Neural crest cell (in vitro differentiated cells): Measurements from ENCODE around the gene PITPNB. TPM values are rescaled to one million over a fixed set of nuclear protein-coding genes. Genes with fewer than 3 reads are reported as not detected.
A peak's percentile ranks its signal among the peaks of the same experiment; 100 is the strongest.

ENCODE experiments used
- DNase-seq: peaks from one replicate; pipeline ENCODE4 v3.0.0; 2021; ENCODE audit warnings: low read depth, mixed read lengths, low spot score
- H3K27ac Mint-ChIP-seq: one replicate; pipeline ENCODE4 v1.8.0; 2021; ENCODE audit warnings: mild to moderate bottlenecking, mixed read lengths; ENCODE audit not compliant: unreplicated experiment
- H3K27me3 Mint-ChIP-seq: 2 replicates; pipeline ENCODE4 v1.8.0; 2021; ENCODE audit warnings: low read depth, mild to moderate bottlenecking, mixed read lengths
- H3K36me3 Mint-ChIP-seq: 2 replicates; pipeline ENCODE4 v1.8.0; 2021; ENCODE audit warnings: low read depth, mild to moderate bottlenecking, mixed read lengths
- H3K4me1 Mint-ChIP-seq: 2 replicates; pipeline ENCODE4 v1.8.0; 2021; ENCODE audit warnings: mixed read lengths
- H3K4me3 Mint-ChIP-seq: one replicate; pipeline ENCODE4 v1.8.0; 2021; ENCODE audit warnings: mild to moderate bottlenecking, mixed read lengths
- H3K9me3 Mint-ChIP-seq: 2 replicates; pipeline ENCODE4 v1.8.0; 2021; ENCODE audit warnings: mixed read lengths
- total RNA-seq: library from RNA; stranded (reverse); gene quantifications from 2 replicates; pipeline ENCODE4 v1.2.1, GENCODE V29; 2021
- TF ChIP-seq, protein P1 (sequence below): fragments of 200-600 bp; sonication (generic); conservative IDR thresholded peaks from 2 replicates; pipeline ENCODE4 v1.5.0; 2021; ENCODE audit warnings: antibody characterized with exemption, mild to moderate bottlenecking

PITPNB gene
- total RNA-seq, 1 donor from 2014 or later: 92.6 TPM

DNA sequence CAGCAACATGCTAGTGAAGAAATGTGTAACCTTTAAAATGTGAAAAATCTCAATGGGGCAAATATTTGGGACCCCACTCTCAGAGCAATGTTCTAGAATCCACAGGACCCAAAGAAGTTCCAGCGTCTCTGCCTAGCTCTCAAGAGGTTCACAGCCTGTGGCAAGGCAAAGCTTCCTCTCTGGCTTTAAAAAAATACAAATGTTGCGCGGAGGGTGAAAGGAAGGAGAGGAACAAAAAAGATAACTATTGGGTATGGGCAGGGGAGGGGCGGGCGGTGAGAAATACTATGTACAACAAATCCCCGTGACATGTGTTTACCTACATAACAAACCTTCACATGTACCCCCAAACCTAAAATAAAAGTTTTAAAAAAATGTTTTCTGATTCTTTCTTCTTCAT is 53.6 kb downstream of the PITPNB start:
- Mint-ChIP-seq H3K36me3 (no peaks in the 10 kb centered on the region), H3K9me3 (no peaks in the 10 kb centered on the region), H3K27me3 (no peaks in the 10 kb centered on the region), H3K27ac (no peak overlapping the region), H3K4me1 (peaks cover 18% of the 10 kb centered on the region), H3K4me3 (no peak overlapping the region)
- no peak for DNase-seq
- TF ChIP-seq, protein P1, sequence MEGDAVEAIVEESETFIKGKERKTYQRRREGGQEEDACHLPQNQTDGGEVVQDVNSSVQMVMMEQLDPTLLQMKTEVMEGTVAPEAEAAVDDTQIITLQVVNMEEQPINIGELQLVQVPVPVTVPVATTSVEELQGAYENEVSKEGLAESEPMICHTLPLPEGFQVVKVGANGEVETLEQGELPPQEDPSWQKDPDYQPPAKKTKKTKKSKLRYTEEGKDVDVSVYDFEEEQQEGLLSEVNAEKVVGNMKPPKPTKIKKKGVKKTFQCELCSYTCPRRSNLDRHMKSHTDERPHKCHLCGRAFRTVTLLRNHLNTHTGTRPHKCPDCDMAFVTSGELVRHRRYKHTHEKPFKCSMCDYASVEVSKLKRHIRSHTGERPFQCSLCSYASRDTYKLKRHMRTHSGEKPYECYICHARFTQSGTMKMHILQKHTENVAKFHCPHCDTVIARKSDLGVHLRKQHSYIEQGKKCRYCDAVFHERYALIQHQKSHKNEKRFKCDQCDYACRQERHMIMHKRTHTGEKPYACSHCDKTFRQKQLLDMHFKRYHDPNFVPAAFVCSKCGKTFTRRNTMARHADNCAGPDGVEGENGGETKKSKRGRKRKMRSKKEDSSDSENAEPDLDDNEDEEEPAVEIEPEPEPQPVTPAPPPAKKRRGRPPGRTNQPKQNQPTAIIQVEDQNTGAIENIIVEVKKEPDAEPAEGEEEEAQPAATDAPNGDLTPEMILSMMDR: no peak

DNA sequence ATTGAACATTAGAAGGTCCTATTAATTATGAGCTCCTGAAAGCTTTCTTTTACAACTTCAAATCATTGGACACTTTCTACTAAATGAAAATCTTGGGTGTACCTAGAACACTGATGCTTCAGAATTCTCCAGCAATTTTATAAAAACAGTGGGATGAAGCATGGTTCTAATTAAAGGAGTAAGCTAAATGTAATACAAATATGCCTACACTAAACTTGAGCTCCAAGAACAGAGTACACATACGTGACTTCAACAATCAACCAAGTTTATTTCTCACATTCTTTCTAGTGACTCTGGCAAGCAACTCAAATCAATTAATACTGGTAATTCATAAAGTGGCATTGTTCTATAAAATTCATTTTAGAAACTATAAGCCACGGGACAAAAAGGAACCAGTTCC is 55.5 kb downstream of the PITPNB start:
- TF ChIP-seq, protein P1: no peak
- Mint-ChIP-seq H3K27ac (no peak overlapping the region), H3K27me3 (no peaks in the 10 kb centered on the region), H3K36me3 (no peaks in the 10 kb centered on the region), H3K4me1 (peaks cover 18% of the 10 kb centered on the region), H3K4me3 (no peak overlapping the region), H3K9me3 (no peaks in the 10 kb centered on the region)
- no peak for DNase-seq

DNA sequence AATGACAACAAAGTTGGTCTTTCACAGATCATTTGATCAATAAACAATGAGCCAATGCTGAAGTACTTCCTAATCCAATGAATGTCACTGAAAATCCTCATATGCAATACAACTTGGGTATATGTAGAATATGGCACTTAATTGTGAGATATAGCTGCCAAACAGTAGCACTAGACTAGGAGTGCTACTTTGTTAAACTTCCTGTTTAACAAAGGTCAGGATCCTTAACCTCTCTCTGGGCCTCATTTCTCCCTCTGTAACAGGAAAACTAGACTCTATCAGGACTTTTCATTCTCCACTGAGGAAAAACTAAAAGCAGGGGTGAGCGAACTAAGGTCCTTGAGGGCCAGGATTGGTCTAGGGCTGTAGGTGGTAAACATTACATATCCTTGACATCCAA is 56.1 kb downstream of the PITPNB start:
- Mint-ChIP-seq H3K4me1 (peaks cover 18% of the 10 kb centered on the region), H3K27me3 (no peaks in the 10 kb centered on the region), H3K9me3 (no peaks in the 10 kb centered on the region), H3K4me3 (no peak overlapping the region), H3K27ac (no peak overlapping the region), H3K36me3 (no peaks in the 10 kb centered on the region)
- DNase-seq: no peak
- TF ChIP-seq, protein P1: no peak

DNA sequence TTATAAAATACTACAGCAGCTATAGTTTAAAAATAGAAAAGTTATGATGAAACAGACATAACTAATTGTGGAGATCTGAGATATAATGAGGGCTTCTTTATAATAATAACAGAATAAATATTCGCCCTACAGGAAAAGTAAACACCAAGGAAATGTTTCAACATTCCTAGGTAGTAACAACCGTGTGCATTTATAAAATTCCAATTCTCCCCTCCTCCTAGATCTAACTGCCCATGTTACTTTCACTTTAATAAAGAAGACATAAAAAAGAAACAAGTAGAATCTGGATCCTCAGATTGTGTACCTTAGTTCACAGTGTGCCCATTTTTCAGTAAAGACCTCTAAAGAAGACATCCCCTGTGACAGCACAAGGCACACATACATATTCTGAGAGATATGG is 59.7 kb downstream of the PITPNB start:
- Mint-ChIP-seq H3K4me3 (no peak overlapping the region), H3K27ac (no peak overlapping the region), H3K9me3 (no peaks in the 10 kb centered on the region), H3K4me1 (peaks cover 24% of the 10 kb centered on the region), H3K27me3 (no peaks in the 10 kb centered on the region), H3K36me3 (peaks cover 10% of the 10 kb centered on the region)
- TF ChIP-seq, protein P1: no peak
- DNase-seq: no peak

DNA sequence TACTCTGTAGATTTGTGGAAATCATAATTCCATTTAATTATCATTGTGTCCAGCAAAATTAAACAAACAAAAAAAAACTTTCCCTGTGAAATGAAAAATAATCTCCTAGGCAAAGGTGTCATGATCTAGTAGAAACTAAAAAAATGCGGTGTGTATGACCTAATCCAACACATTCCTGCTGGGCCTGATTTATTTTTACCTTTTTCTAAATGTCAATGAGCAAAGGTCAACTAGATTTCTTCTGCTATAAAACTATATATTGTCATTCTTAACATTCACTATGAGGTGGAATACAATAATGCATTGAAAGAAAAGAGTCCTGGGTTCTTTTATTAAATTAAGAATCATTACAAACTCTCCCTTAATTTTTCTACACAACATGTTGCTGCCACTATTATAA is 60.4 kb downstream of the PITPNB start:
- TF ChIP-seq, protein P1: no peak
- H3K4me1 Mint-ChIP-seq: peaks cover 26% of the 10 kb centered on the region
- no peaks in the 10 kb centered on the region for H3K27me3 Mint-ChIP-seq
- H3K27ac Mint-ChIP-seq: no peak overlapping the region
- H3K4me3 Mint-ChIP-seq: no peak overlapping the region
- H3K9me3 Mint-ChIP-seq: no peaks in the 10 kb centered on the region
- no peak for DNase-seq
- peaks cover 10% of the 10 kb centered on the region for H3K36me3 Mint-ChIP-seq

GRCh38 chr22:27857443-27857842 is 61.6 kb downstream of the PITPNB start:
- Mint-ChIP-seq H3K9me3 (no peaks in the 10 kb centered on the region), H3K27me3 (no peaks in the 10 kb centered on the region), H3K4me1 (peaks cover 23% of the 10 kb centered on the region), H3K27ac (peak overlapping the region; percentile 31), H3K4me3 (no peak overlapping the region), H3K36me3 (peaks cover 11% of the 10 kb centered on the region)
- TF ChIP-seq, protein P1: no peak
- DNase-seq: no peak
